ENCODE results near the gene ACBD6. TPM values are rescaled to one million over a fixed set of nuclear protein-coding genes. Genes with fewer than 3 reads are reported as not detected.

Gene ACBD6
- total and polyA plus RNA-seq, 4 donors: 8.3 to 17.3 (median 14.0) TPM

GRCh38 chr1:180360333-180361075 is 141.9 kb downstream of the ACBD6 start:
- no peak for TF ChIP-seq RXRA (IDR thresholded peaks at IDR 0.05)
- TF ChIP-seq JUND (IDR thresholded peaks at IDR 0.05): no peak
- no peak for TF ChIP-seq FOXA2 (IDR thresholded peaks at IDR 0.05)
- no peak for TF ChIP-seq RAD21 (IDR thresholded peaks at IDR 0.05)
- TF ChIP-seq ATF3 (IDR thresholded peaks at IDR 0.05): no peak
- no peak for TF ChIP-seq HNF4G (IDR thresholded peaks at IDR 0.05)
- TF ChIP-seq, protein P1, sequence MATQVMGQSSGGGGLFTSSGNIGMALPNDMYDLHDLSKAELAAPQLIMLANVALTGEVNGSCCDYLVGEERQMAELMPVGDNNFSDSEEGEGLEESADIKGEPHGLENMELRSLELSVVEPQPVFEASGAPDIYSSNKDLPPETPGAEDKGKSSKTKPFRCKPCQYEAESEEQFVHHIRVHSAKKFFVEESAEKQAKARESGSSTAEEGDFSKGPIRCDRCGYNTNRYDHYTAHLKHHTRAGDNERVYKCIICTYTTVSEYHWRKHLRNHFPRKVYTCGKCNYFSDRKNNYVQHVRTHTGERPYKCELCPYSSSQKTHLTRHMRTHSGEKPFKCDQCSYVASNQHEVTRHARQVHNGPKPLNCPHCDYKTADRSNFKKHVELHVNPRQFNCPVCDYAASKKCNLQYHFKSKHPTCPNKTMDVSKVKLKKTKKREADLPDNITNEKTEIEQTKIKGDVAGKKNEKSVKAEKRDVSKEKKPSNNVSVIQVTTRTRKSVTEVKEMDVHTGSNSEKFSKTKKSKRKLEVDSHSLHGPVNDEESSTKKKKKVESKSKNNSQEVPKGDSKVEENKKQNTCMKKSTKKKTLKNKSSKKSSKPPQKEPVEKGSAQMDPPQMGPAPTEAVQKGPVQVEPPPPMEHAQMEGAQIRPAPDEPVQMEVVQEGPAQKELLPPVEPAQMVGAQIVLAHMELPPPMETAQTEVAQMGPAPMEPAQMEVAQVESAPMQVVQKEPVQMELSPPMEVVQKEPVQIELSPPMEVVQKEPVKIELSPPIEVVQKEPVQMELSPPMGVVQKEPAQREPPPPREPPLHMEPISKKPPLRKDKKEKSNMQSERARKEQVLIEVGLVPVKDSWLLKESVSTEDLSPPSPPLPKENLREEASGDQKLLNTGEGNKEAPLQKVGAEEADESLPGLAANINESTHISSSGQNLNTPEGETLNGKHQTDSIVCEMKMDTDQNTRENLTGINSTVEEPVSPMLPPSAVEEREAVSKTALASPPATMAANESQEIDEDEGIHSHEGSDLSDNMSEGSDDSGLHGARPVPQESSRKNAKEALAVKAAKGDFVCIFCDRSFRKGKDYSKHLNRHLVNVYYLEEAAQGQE (IDR thresholded peaks at IDR 0.05): no peak
- TF ChIP-seq HNF4A (conservative IDR thresholded peaks at IDR 0.05): no peak
- TF ChIP-seq MAX (IDR thresholded peaks at IDR 0.05): no peak
- no peak for TF ChIP-seq SP1 (IDR thresholded peaks at IDR 0.05)
- TF ChIP-seq TAF1 (conservative IDR thresholded peaks at IDR 0.05): no peak
- TF ChIP-seq FOXA1 (IDR thresholded peaks at IDR 0.05): no peak
- no peak for TF ChIP-seq YY1 (IDR thresholded peaks at IDR 0.05)
- TF ChIP-seq, protein P2, sequence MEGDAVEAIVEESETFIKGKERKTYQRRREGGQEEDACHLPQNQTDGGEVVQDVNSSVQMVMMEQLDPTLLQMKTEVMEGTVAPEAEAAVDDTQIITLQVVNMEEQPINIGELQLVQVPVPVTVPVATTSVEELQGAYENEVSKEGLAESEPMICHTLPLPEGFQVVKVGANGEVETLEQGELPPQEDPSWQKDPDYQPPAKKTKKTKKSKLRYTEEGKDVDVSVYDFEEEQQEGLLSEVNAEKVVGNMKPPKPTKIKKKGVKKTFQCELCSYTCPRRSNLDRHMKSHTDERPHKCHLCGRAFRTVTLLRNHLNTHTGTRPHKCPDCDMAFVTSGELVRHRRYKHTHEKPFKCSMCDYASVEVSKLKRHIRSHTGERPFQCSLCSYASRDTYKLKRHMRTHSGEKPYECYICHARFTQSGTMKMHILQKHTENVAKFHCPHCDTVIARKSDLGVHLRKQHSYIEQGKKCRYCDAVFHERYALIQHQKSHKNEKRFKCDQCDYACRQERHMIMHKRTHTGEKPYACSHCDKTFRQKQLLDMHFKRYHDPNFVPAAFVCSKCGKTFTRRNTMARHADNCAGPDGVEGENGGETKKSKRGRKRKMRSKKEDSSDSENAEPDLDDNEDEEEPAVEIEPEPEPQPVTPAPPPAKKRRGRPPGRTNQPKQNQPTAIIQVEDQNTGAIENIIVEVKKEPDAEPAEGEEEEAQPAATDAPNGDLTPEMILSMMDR (IDR thresholded peaks at IDR 0.05; ENCODE audit: low read depth, low read length, missing input control): no peak
- no peak for TF ChIP-seq EGR1 (IDR thresholded peaks at IDR 0.05; ENCODE audit: low read depth in 2 of 2)
- TF ChIP-seq ZBTB33 (IDR thresholded peaks at IDR 0.05): no peak
- no peak overlapping the region for H3K4me3 ChIP-seq (ENCODE audit: low read depth in 1 of 3, low read length in 3 of 3)
- H3K27me3 ChIP-seq (ENCODE audit: control insufficient read depth in 4 of 4, insufficient read depth in 4 of 4, low read length in 3 of 4): no peaks in the 10 kb centered on the region
- DNase-seq (ENCODE audit: low spot score): no peak
- WGBS: 94% methylated on average over 3 of the region's 3 CpGs
- no peaks in the 10 kb centered on the region for H3K4me1 ChIP-seq (ENCODE audit: control insufficient read depth in 4 of 4, insufficient read depth in 4 of 4, low read length in 3 of 4)
- no peaks in the 10 kb centered on the region for H3K9me3 ChIP-seq (ENCODE audit: control insufficient read depth in 4 of 4, low read length in 3 of 4)
- H3K9ac ChIP-seq (ENCODE audit: low read depth in 1 of 2, low read length in 2 of 2): no peak overlapping the region
- H3K27ac ChIP-seq (ENCODE audit: low read depth in 1 of 2, low read length in 2 of 2): no peak overlapping the region
- H3K36me3 ChIP-seq (ENCODE audit: control insufficient read depth in 4 of 4, insufficient read depth in 3 of 4, low read depth in 1 of 4, low read length in 3 of 4): no peaks in the 10 kb centered on the region

All from liver (tissue), 9 donors.